Epithelial cell of esophagus (primary cell): Measurements from ENCODE around the gene PGA3.

Source experiments
- DNase-seq: peaks from one replicate; pipeline ENCODE4 v3.0.0; 2010; ENCODE audit warnings: low read depth
- H3K4me3 ChIP-seq: 2 replicates; pipeline ENCODE4 v1.5.1; 2011; ENCODE audit warnings: mild to moderate bottlenecking, low read length, control low read depth
- TF ChIP-seq, protein P1 (sequence below): IDR thresholded peaks from 2 replicates; pipeline ENCODE4 v1.5.1; 2011; ENCODE audit warnings: low read depth, mild to moderate bottlenecking, low read length, control low read depth, inconsistent platforms; ENCODE audit not compliant: insufficient read depth; ENCODE audit errors: missing control alignments

PGA3 gene

DNA sequence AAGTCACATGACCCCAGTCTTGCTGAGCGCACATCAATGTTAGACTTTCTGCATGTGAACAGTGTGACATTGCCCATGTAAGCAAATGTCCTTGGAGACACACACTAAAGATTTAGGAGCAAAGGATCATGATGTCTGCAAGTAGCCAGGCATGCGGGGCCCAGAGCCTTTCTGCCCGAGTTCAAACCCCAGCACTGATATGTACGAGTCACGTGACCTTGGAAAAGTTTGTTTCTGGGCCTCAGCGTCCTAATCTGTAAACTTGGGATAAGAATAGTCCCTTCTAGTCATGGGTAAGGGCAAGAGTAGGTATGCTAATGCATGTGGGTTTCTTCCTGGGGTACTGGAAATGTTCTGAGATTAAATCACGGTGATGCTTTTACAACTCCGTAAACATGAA is 16.8 kb upstream of the PGA3 start:
- DNase-seq, result no peak
- no peak overlapping the region for H3K4me3 ChIP-seq
- TF ChIP-seq, protein P1, sequence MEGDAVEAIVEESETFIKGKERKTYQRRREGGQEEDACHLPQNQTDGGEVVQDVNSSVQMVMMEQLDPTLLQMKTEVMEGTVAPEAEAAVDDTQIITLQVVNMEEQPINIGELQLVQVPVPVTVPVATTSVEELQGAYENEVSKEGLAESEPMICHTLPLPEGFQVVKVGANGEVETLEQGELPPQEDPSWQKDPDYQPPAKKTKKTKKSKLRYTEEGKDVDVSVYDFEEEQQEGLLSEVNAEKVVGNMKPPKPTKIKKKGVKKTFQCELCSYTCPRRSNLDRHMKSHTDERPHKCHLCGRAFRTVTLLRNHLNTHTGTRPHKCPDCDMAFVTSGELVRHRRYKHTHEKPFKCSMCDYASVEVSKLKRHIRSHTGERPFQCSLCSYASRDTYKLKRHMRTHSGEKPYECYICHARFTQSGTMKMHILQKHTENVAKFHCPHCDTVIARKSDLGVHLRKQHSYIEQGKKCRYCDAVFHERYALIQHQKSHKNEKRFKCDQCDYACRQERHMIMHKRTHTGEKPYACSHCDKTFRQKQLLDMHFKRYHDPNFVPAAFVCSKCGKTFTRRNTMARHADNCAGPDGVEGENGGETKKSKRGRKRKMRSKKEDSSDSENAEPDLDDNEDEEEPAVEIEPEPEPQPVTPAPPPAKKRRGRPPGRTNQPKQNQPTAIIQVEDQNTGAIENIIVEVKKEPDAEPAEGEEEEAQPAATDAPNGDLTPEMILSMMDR, result no peak

DNA sequence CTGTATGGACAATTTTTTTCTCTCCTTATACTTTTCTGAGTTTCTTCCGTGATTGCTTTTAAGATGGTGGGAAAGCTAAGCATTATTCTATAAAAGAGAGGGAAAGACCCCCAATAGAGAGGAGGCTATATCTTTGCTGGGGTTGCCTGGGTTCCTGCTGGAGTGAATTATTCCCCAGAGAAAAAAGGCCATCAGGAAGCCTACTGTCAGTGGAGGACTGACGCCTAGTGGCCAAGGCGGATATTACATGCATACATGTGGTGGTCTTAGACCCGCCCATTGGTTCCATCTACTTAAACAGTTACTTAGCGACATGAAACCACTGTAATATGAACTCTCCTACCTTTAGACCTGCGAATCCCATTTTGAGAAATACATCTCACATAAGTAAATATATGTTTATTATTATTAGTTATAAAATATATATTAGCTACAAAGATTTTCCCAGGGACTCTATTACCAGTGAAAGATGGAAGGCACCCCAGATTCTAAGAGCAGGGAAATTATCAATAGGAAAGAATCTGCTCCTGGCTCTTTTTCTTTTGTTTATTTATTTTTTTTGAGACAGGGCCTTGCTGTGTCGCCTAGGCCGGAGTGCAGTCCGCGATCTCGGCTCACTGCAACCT is 15.7 kb upstream of the PGA3 start:
- TF ChIP-seq, protein P1, result peak; percentile 96
- H3K4me3 ChIP-seq, result no peak overlapping the region
- DNase-seq, result peak; percentile 76

DNA sequence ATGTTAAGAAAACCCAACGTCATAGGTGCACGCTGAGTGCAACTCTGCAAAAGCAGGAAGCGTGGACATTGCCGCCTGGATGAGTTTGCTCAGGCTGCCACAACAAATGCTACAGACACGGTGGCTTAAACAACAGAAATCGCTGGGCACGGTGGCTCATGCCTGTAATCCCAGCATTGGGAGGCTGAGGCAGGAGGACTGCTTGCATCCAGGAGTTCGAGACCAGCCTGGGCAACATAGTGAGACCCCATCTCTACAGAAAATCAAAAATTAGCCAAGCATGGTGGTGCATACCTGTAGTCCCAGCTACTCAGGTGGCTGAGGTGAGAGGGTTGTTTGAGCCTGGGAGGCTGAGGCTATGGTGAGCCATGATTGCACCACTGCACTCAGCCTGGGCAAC is 13.4 kb upstream of the PGA3 start:
- no peak overlapping the region for H3K4me3 ChIP-seq
- no peak for DNase-seq
- TF ChIP-seq, protein P1, result no peak

DNA sequence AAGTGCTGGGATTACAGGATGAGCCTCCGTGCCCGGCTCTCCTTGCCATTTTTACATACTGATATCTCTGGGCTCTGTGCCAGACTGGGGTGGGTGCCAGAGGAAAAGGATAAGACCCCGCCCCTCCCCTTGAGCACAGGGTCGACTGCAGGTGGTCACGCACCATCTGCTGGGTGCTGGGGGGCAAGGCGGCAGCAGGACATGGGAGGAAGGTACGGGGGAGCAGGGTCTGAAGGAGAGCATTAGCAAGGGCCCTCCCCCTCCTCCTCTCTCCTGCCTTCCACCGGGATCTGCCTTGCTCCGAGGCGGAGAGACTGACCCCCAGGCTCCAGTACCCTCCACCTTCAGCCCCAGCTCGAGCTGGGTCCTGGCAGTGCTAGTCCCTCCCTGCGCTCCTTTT is 9.7 kb upstream of the PGA3 start:
- TF ChIP-seq, protein P1, result no peak
- H3K4me3 ChIP-seq, result no peak overlapping the region
- no peak for DNase-seq

DNA sequence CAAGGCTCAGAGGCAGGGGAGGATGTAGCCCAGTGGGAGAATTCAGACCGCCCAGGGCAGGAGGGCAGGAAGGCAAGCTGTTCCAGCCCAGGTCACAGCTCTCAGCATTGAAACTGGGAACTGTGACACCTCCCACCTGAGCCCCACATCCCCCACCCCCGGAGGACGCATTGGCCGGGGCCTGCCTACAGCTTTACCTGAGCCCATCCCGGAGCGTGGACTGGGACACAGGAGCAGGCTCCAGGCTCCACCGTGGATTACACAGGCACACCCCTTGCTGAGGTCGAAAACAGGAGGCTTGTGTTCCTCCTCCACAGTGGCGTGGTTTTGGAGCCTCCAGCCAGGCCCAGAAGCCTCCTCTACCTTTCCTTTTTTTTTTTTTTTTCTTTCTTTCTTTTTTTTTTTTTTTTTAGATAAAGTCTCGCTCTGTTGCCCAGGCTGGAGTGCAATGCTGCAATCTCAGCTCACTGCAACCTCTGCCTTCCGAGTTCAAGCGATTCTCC is 9.1 kb upstream of the PGA3 start:
- TF ChIP-seq, protein P1, result no peak
- DNase-seq, result no peak
- no peak overlapping the region for H3K4me3 ChIP-seq

DNA sequence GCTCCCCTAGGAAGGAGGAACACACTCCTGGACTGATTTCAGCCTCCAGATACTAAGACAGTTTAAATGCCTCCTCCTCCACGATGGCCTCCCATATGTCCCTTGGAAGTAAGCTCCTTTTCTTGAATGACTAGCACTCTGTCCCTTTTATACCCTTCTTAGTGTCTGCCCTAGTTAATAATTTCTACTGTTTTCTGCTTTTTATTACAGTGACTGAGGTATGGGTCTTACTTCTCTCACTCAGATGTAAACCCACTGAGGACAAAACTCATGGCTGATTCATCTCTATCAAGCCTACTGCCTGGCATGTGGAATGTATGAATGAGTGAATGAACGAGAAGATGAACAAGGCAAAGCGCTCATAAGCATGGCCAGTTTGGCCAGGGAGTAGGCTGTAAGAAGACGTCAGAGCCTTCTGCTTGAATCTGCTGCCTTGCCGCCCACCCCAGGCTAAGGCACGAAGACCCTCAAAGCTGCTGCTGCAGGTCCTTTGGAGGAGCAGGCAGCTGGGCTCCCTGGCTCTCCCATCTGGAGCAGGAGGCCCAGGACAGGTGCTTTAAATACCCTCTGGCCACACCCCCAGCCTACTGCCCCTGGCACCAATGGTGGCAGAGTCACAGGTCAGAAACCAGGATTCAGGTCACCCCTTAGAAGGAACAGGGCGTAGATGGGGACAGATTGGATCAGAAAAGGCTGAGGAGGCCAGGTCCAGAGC is 8.2 kb upstream of the PGA3 start:
- TF ChIP-seq, protein P1, result no peak
- H3K4me3 ChIP-seq, result no peak overlapping the region
- DNase-seq, result no peak
